GM21825 (cell line): ENCODE results near the gene GRAMD2B.
"Not testable (repeated sequence)": the region's sequence is repeated elsewhere in the genome, so short reads cannot be mapped to it uniquely, and the experiment has no call there.

ENCODE experiments used
- ATAC-seq: cut with Tn5 transposase; IDR thresholded peaks from one replicate; pipeline ENCODE4 v1.9.1; 2021; ENCODE audit warnings: mild to moderate bottlenecking, moderate library complexity; ENCODE audit not compliant: unreplicated experiment

GRAMD2B gene

GRCh38 chr5:126410623-126411022 lies 12.6 kb upstream of the GRAMD2B start:
- no peak for ATAC-seq

- no peak for ATAC-seq
Measured at GRCh38 chr5:126413856-126414255, 9.4 kb upstream of the GRAMD2B start.

- no peak for ATAC-seq
Measured at GRCh38 chr5:126414874-126415502, 8.2 kb upstream of the GRAMD2B start.

GRCh38 chr5:126415789-126416188 lies 7.4 kb upstream of the GRAMD2B start:
- no peak for ATAC-seq

GRCh38 chr5:126416266-126416925 lies 6.8 kb upstream of the GRAMD2B start:
- ATAC-seq, result no peak

- no peak for ATAC-seq
Measured at GRCh38 chr5:126417178-126417577, 6.0 kb upstream of the GRAMD2B start.

- ATAC-seq, result no peak
Measured at GRCh38 chr5:126419102-126419501, 4.1 kb upstream of the GRAMD2B start.

GRCh38 chr5:126428421-126428820 lies 5.2 kb downstream of the GRAMD2B start:
- no peak for ATAC-seq

- no peak for ATAC-seq
Measured at GRCh38 chr5:126430631-126431030, 7.4 kb downstream of the GRAMD2B start.

- ATAC-seq, result no peak
Measured at GRCh38 chr5:126433701-126434100, 10.5 kb downstream of the GRAMD2B start.

GRCh38 chr5:126435261-126435660 lies 12.1 kb downstream of the GRAMD2B start:
- ATAC-seq, result no peak

GRCh38 chr5:126435714-126436113 lies 12.5 kb downstream of the GRAMD2B start:
- ATAC-seq, result no peak

GRCh38 chr5:126437721-126438120 lies 14.5 kb downstream of the GRAMD2B start:
- ATAC-seq, result no peak

- ATAC-seq, result peak; percentile 60
Measured at GRCh38 chr5:126438267-126438666, 15.1 kb downstream of the GRAMD2B start.

GRCh38 chr5:126438868-126439267 lies 15.7 kb downstream of the GRAMD2B start:
- ATAC-seq, result no peak

- ATAC-seq, result not testable (repeated sequence)
Measured at GRCh38 chr5:126439724-126440123, 16.5 kb downstream of the GRAMD2B start.

GRCh38 chr5:126441230-126441629 lies 18.0 kb downstream of the GRAMD2B start:
- no peak for ATAC-seq

GRCh38 chr5:126443374-126443851 lies 20.2 kb downstream of the GRAMD2B start:
- ATAC-seq, result peak; percentile 92

GRCh38 chr5:126444137-126444536 lies 20.9 kb downstream of the GRAMD2B start:
- ATAC-seq, result no peak

GRCh38 chr5:126445502-126446174 lies 22.4 kb downstream of the GRAMD2B start:
- no peak for ATAC-seq

GRCh38 chr5:126446498-126447224 lies 23.5 kb downstream of the GRAMD2B start:
- ATAC-seq, result peak; percentile 19
